CD14-positive monocyte (primary cell): ENCODE measurements around the gene ULBP2. TPM values are rescaled to one million over a fixed set of nuclear protein-coding genes. Genes with fewer than 3 reads are reported as not detected.

ENCODE experiments used
- DNase-seq, 3 donors: peaks; one replicate each; pipeline ENCODE4 v3.0.0-alpha.2; 2011 to 2022
- H2AFZ ChIP-seq: 2 replicates; pipeline ENCODE4 v1.6.0; 2012; ENCODE audit warnings: mild to moderate bottlenecking, low read depth, low read length, inconsistent platforms; ENCODE audit not compliant: insufficient read depth, poor library complexity, severe bottlenecking
- H3K27ac ChIP-seq, 2 donors: 1 replicate in 1 of 2; 2 replicates in 1 of 2; pipeline ENCODE4 v1.5.1; 2012 to 2013; ENCODE audit warnings: low read length in 2 of 2, control low read depth in 1 of 2, inconsistent platforms in 1 of 2, low read depth in 1 of 2, mild to moderate bottlenecking in 1 of 2
- H3K27me3 ChIP-seq, 2 donors: one replicate each; pipeline versions ENCODE4 v1.6.0 to v1.6.1; 2011 to 2013; ENCODE audit warnings: low read length in 2 of 2; ENCODE audit not compliant: control insufficient read depth in 2 of 2, insufficient read depth in 2 of 2
- H3K36me3 ChIP-seq, 2 donors: replicated peaks in 1 of 2; 1 replicate in 1 of 2; 2 replicates in 1 of 2; pipeline versions ENCODE4 v1.5.1 to v1.6.1; 2012 to 2013; ENCODE audit warnings: low read length in 2 of 2, control low read depth in 1 of 2, inconsistent platforms in 1 of 2, mild to moderate bottlenecking in 1 of 2; ENCODE audit not compliant: insufficient read depth in 2 of 2, control insufficient read depth in 1 of 2
- H3K4me1 ChIP-seq, 2 donors: 1 replicate in 1 of 2; 2 replicates in 1 of 2; pipeline versions ENCODE4 v1.5.1 to v1.6.1; 2012 to 2013; ENCODE audit warnings: low read length in 2 of 2, control low read depth in 1 of 2, inconsistent platforms in 1 of 2, mild to moderate bottlenecking in 1 of 2, moderate library complexity in 1 of 2; ENCODE audit not compliant: insufficient read depth in 2 of 2, control insufficient read depth in 1 of 2
- H3K4me2 ChIP-seq: replicated peaks from 2 replicates; pipeline ENCODE3; 2012; ENCODE audit warnings: low read length, moderate library complexity, mild to moderate bottlenecking; ENCODE audit not compliant: poor library complexity, severe bottlenecking; ENCODE audit errors: extremely low read depth
- H3K4me3 ChIP-seq, 3 experiments: fragments of 200-600 bp in 1 of 3; sonication (generic) in 1 of 3; replicated peaks in 1 of 3; 1 replicate in 2 of 3; 2 replicates in 1 of 3; pipeline ENCODE4 v1.5.1; 2011 to 2013; ENCODE audit warnings: low read length in 3 of 3, mild to moderate bottlenecking in 3 of 3, control low read depth in 2 of 3, low read depth in 2 of 3, inconsistent platforms in 1 of 3, moderate library complexity in 1 of 3
- H3K79me2 ChIP-seq: 2 replicates; pipeline ENCODE4 v1.6.0; 2012; ENCODE audit warnings: mild to moderate bottlenecking, control low read depth, inconsistent platforms, low read length, moderate library complexity; ENCODE audit not compliant: insufficient read depth
- H3K9ac ChIP-seq: 2 replicates; pipeline ENCODE4 v1.6.0; 2017; ENCODE audit warnings: low read length, mild to moderate bottlenecking; ENCODE audit not compliant: insufficient read depth, poor library complexity, severe bottlenecking
- H3K9me3 ChIP-seq, 2 donors: replicated peaks in 1 of 2; 1 replicate in 1 of 2; 2 replicates in 1 of 2; pipeline versions ENCODE4 v1.5.1 to v1.6.1; 2012 to 2013; ENCODE audit warnings: low read length in 2 of 2, control low read depth in 1 of 2; ENCODE audit not compliant: control insufficient read depth in 1 of 2, insufficient read depth in 1 of 2
- H4K20me1 ChIP-seq: 2 replicates; pipeline ENCODE4 v1.6.0; 2012; ENCODE audit warnings: mild to moderate bottlenecking, low read length, control low read depth, moderate library complexity; ENCODE audit not compliant: insufficient read depth
- H3K27ac Mint-ChIP-seq, 7 donors: one replicate each; pipeline ENCODE4 v1.8.0; 2020; ENCODE audit warnings: mild to moderate bottlenecking in 7 of 7, mixed read lengths in 7 of 7, moderate library complexity in 6 of 7, inconsistent platforms in 2 of 7
- H3K27me3 Mint-ChIP-seq, 3 donors: one replicate each; pipeline ENCODE4 v1.8.0; 2021 to 2022; ENCODE audit warnings: low read depth in 3 of 3, mild to moderate bottlenecking in 3 of 3, mixed read lengths in 3 of 3, moderate library complexity in 3 of 3, inconsistent platforms in 1 of 3
- H3K36me3 Mint-ChIP-seq, 2 donors: one replicate each; pipeline ENCODE4 v1.8.0; 2020; ENCODE audit warnings: mixed read lengths in 2 of 2, inconsistent platforms in 1 of 2, mild to moderate bottlenecking in 1 of 2
- H3K4me1 Mint-ChIP-seq: one replicate; pipeline ENCODE4 v1.8.0; 2020; ENCODE audit warnings: mild to moderate bottlenecking, mixed read lengths
- H3K4me3 Mint-ChIP-seq, 2 donors: one replicate each; pipeline ENCODE4 v1.8.0; 2020; ENCODE audit warnings: mild to moderate bottlenecking in 2 of 2, mixed read lengths in 2 of 2, moderate library complexity in 1 of 2
- H3K9me3 Mint-ChIP-seq, 7 donors: one replicate each; pipeline ENCODE4 v1.8.0; 2020 to 2022; ENCODE audit warnings: mixed read lengths in 7 of 7, mild to moderate bottlenecking in 6 of 7, moderate library complexity in 6 of 7, inconsistent platforms in 2 of 7
- CTCF ChIP-seq: fragments of 200-600 bp; IDR thresholded peaks from one replicate; pipeline ENCODE4 v1.8.0; 2022; ENCODE audit warnings: antibody characterized with exemption, mild to moderate bottlenecking
- WGBS: methylation state at CpG from one replicate; pipeline ENCODE4 v1.1.5; 2013; ENCODE audit warnings: missing lambda C conversion rate; ENCODE audit not compliant: insufficient coverage; 5-methylcytosine and 5-hydroxymethylcytosine counted together
- intact Hi-C, 2 donors: fragments of 100-400 bp; cut with micrococcal nuclease; formaldehyde crosslinking; loops; one replicate each; pipeline versions ENCODE4 v1.15.0 to v1.15.1; 2023
- polyA plus RNA-seq, 3 donors: library from polyadenylated mRNA; depleted of rRNA in 1 of 3; unstranded in 2 of 3; stranded (reverse) in 1 of 3; fragments of 300-500 nt in 2 of 3; fragments of >200 nt in 1 of 3; fragmentation: Illumina TruSeq in 2 of 3; gene quantifications; 1 replicate in 2 of 3; 2 replicates in 1 of 3; pipeline ENCODE4 v1.2.3, GENCODE V29; 2012 to 2021

Gene ULBP2
- polyA plus RNA-seq, 3 donors = 0.31 to 0.49 TPM; not detected in 1

GRCh38 chr6:149897015-149897697 lies 44.7 kb upstream of the ULBP2 start:
- Histone ChIP-seq H3K4me1 (peaks cover 0 to 18% of the 10 kb centered on the region in 2 donors), H2AFZ (no peak overlapping the region), H3K9ac (no peak overlapping the region), H3K79me2 (no peaks in the 10 kb centered on the region), H3K9me3 (no peaks in the 10 kb centered on the region), H3K4me2 (no peak overlapping the region), H4K20me1 (no peaks in the 10 kb centered on the region), H3K4me3 (no peak overlapping the region), H3K27me3 (no peaks in the 10 kb centered on the region), H3K36me3 (no peaks in the 10 kb centered on the region), H3K27ac (no peak overlapping the region)
- Mint-ChIP-seq H3K36me3 (no peaks in the 10 kb centered on the region), H3K4me1 (peaks cover 15% of the 10 kb centered on the region), H3K9me3 (no peaks in the 10 kb centered on the region), H3K27me3 (peaks cover 0 to 9% (median 4%) of the 10 kb centered on the region in 3 donors), H3K4me3 (peak overlapping the region in 1 of 2 donors; percentile 37), H3K27ac (peak overlapping the region in 1 of 7 donors; percentile 78)
- 85% methylated on average over 6 of the region's 13 CpGs for WGBS
- intact Hi-C loops = no loop called here
- no peak for DNase-seq
- TF ChIP-seq CTCF = no peak

GRCh38 chr6:149897855-149898744 lies 43.7 kb upstream of the ULBP2 start, which contains the start of gene RAET1E:
RAET1E (minus strand) TSS chr6:149898113; CDS start chr6:149890901, 7,212 bp downstream.
- 90% methylated on average over 12 of the region's 17 CpGs for WGBS
- Histone ChIP-seq H3K27ac (no peak within 1 kb of the TSS), H3K36me3 (no peaks in the 10 kb centered on the region), H3K4me1 (peaks cover 0 to 18% of the 10 kb centered on the region in 2 donors), H3K27me3 (no peaks in the 10 kb centered on the region), H4K20me1 (no peaks in the 10 kb centered on the region), H3K4me3 (no peak within 1 kb of the TSS), H3K4me2 (no peak within 1 kb of the TSS), H3K9me3 (no peaks in the 10 kb centered on the region), H3K9ac (no peak within 1 kb of the TSS), H2AFZ (no peak within 1 kb of the TSS), H3K79me2 (no peaks in the 10 kb centered on the region)
- Mint-ChIP-seq H3K9me3 (no peaks in the 10 kb centered on the region), H3K4me1 (peaks cover 15% of the 10 kb centered on the region), H3K27ac (peak within 1 kb of the TSS in 2 of 7 donors; percentile 32 to 78), H3K4me3 (peak within 1 kb of the TSS in 1 of 2 donors; percentile 37), H3K27me3 (peaks cover 0 to 9% (median 4%) of the 10 kb centered on the region in 3 donors), H3K36me3 (no peaks in the 10 kb centered on the region)
- no peak for TF ChIP-seq CTCF
- no peak for DNase-seq
- intact Hi-C loops = no loop called here
